ENCODE results near the gene SKAP2.

GRCh38 chr7:26639111-26639510, 225.3 kb downstream of the SKAP2 start:
- TF ChIP-seq CTCF (conservative IDR thresholded peaks at IDR 0.05 in 1 of 2, IDR thresholded peaks at IDR 0.05 in 1 of 2; ENCODE audit: low read depth in 1 of 2, low read length in 2 of 2) (no peak), EZH2 (IDR thresholded peaks at IDR 0.05; ENCODE audit: low read length, missing control alignments) (no peak)

Data from fibroblast of lung (primary cell).